HepG2 (cell line): ENCODE measurements around the gene KDELR3. TPM values are rescaled to one million over a fixed set of nuclear protein-coding genes. Genes with fewer than 3 reads are reported as not detected.

Experiments
- ATAC-seq: fragments of 200-7000 bp; cut with Tn5 transposase; 3 replicates; pipeline ENCODE4 v1.9.1; 2020; ENCODE audit warnings: mild to moderate bottlenecking, moderate library complexity
- BruUV-seq: library from RNA; stranded (reverse); fragments of 400-500 nt; replicated peaks from 2 replicates; lab custom pipeline; 2021; lab: Mats Ljungman, UMichigan
- CTCF ChIA-PET: fragments of 300-600 bp; formaldehyde crosslinking; extraction: SDS; loops from one replicate; lab custom pipeline; 2021; ENCODE audit warnings: low total read pairs, inconsistent platforms, low intra/inter-chr PET ratio; lab: Yijun Ruan, JAX
- POLR2A ChIA-PET: fragments of 350-600 bp; sonication (Branson Sonifier 250); formaldehyde crosslinking; loops from one replicate; lab custom pipeline; 2020; ENCODE audit warnings: antibody characterized with exemption, inconsistent platforms; lab: Yijun Ruan, JAX
- DNase-seq: peaks from one replicate; pipeline ENCODE4 v3.0.0-alpha.2; 2015; ENCODE audit warnings: low spot score
- FAIRE-seq: peaks from 3 replicates; lab custom pipeline; 2011; peaks lifted over from hg19 to GRCh38; lab: Jason Lieb, UNC
- H2AFZ ChIP-seq: one replicate; pipeline ENCODE4 v1.6.1; 2011; ENCODE audit warnings: low read length, inconsistent platforms
- H3K27ac ChIP-seq: fragments of 300-600 bp; 3 replicates; pipeline ENCODE4 v1.8.0; 2011; ENCODE audit warnings: mixed run types, mild to moderate bottlenecking, mixed read lengths, low read length, inconsistent platforms; ENCODE audit not compliant: insufficient read depth; ENCODE audit errors: extremely low read length
- H3K27me3 ChIP-seq, 2 experiments: fragments of 200-600 bp in 1 of 2; 2 replicates in 1 of 2; 3 replicates in 1 of 2; pipeline versions ENCODE4 v1.6.0 to v1.8.0; 2011; ENCODE audit warnings: low read length in 2 of 2, mild to moderate bottlenecking in 2 of 2, moderate library complexity in 2 of 2, inconsistent platforms in 1 of 2; ENCODE audit not compliant: insufficient read depth in 2 of 2, control insufficient read depth in 1 of 2
- H3K36me3 ChIP-seq, 2 experiments: fragments of 200-600 bp in 1 of 2; replicated peaks in 1 of 2; 2 replicates in 1 of 2; 3 replicates in 1 of 2; pipeline versions ENCODE4 v1.5.1 to v1.8.0; 2011; ENCODE audit warnings: low read length in 2 of 2, inconsistent platforms in 1 of 2; ENCODE audit not compliant: insufficient read depth in 2 of 2, control insufficient read depth in 1 of 2
- H3K4me1 ChIP-seq: 2 replicates; pipeline ENCODE4 v1.5.1; 2012; ENCODE audit warnings: low read length, inconsistent platforms; ENCODE audit not compliant: insufficient read depth
- H3K4me2 ChIP-seq: 2 replicates; pipeline ENCODE4 v1.6.0; 2011; ENCODE audit warnings: low read depth, low read length, inconsistent platforms
- H3K4me3 ChIP-seq, 3 experiments: fragments of 200-600 bp in 1 of 3; sonication (generic), shearing (Covaris generic) in 1 of 3; replicated peaks in 1 of 3; 2 replicates each; pipeline ENCODE4 v1.5.1; 2011 to 2016; ENCODE audit warnings: low read length in 3 of 3, inconsistent platforms in 2 of 3, low read depth in 2 of 3, mild to moderate bottlenecking in 2 of 3, control low read depth in 1 of 3, mixed read lengths in 1 of 3; ENCODE audit not compliant: insufficient read depth in 1 of 3
- H3K79me2 ChIP-seq: one replicate; pipeline ENCODE4 v1.6.1; 2011; ENCODE audit warnings: low read length, inconsistent platforms; ENCODE audit not compliant: insufficient read depth
- H3K9ac ChIP-seq: 2 replicates; pipeline ENCODE4 v1.6.0; 2011; ENCODE audit warnings: mild to moderate bottlenecking, low read depth, low read length, inconsistent platforms; ENCODE audit not compliant: insufficient read depth
- H3K9me3 ChIP-seq: 2 replicates; pipeline ENCODE4 v1.5.1; 2012; ENCODE audit warnings: mild to moderate bottlenecking, low read length
- H4K20me1 ChIP-seq: 2 replicates; pipeline ENCODE4 v1.6.0; 2011; ENCODE audit warnings: inconsistent platforms, mild to moderate bottlenecking, low read length, moderate library complexity; ENCODE audit not compliant: insufficient read depth
- ARNT2 ChIP-seq: sonication (generic); formaldehyde crosslinking; IDR thresholded peaks from 2 replicates; pipeline ENCODE4 v1.8.0; 2022; ENCODE audit warnings: mild to moderate bottlenecking, low read depth, missing genetic modification reagents, moderate library complexity
- MAF1 ChIP-seq: sonication (generic); formaldehyde crosslinking; IDR thresholded peaks from 2 replicates; pipeline ENCODE4 v1.5.0; 2020; ENCODE audit warnings: missing genetic modification reagents, borderline replicate concordance
- PHB2 ChIP-seq: fragments of 450-650 bp; IDR thresholded peaks from 2 replicates; pipeline ENCODE4 v1.6.1; 2018; ENCODE audit not compliant: partially characterized antibody
- YEATS2 ChIP-seq: sonication (generic); formaldehyde crosslinking; IDR thresholded peaks from 2 replicates; pipeline ENCODE4 v1.4.0; 2020; ENCODE audit warnings: missing genetic modification reagents, borderline replicate concordance
- YY1 ChIP-seq: IDR thresholded peaks from 2 replicates; pipeline ENCODE4 v1.6.1; 2011; ENCODE audit warnings: low read length, low read depth, moderate library complexity, mild to moderate bottlenecking; ENCODE audit not compliant: insufficient read depth, insufficient replicate concordance
- ZNF317 ChIP-seq: sonication (generic); formaldehyde crosslinking; IDR thresholded peaks from 2 replicates; pipeline ENCODE4 v1.5.0; 2020; ENCODE audit warnings: mild to moderate bottlenecking, missing genetic modification reagents
- ZNF883 ChIP-seq: sonication (generic); formaldehyde crosslinking; IDR thresholded peaks from 2 replicates; pipeline ENCODE4 v1.5.1; 2020; ENCODE audit warnings: mild to moderate bottlenecking, missing genetic modification reagents; ENCODE audit errors: not compliant biosample characterization
- WGBS: methylation state at CpG from one replicate; pipeline ENCODE4 v1.1.6; 2017; ENCODE audit warnings: low lambda C conversion rate; 5-methylcytosine and 5-hydroxymethylcytosine counted together
- in situ Hi-C: cut with HindIII; loops from 2 replicates; pipeline ENCODE4 v1.10.0; 2017; ENCODE audit warnings: low pct_unique_long_range_greater_than_20kb; ENCODE audit not compliant: extremely low pct_ligation_motif_present
- intact Hi-C: fragments of 100-400 bp; cut with micrococcal nuclease; formaldehyde crosslinking; loops from one replicate; pipeline ENCODE4 v1.10.0; 2022; ENCODE audit not compliant: unreplicated experiment
- polyA plus RNA-seq, 8 experiments: library from polyadenylated mRNA; depleted of rRNA in 3 of 8; stranded (reverse) in 7 of 8; unstranded in 1 of 8; fragments of >200 nt; fragmentation: Illumina TruSeq in 4 of 8; extraction: Trizol in 4 of 8; gene quantifications; 2 replicates each; pipeline versions ENCODE4 v1.2.1 to v1.2.3, GENCODE V29; 2011 to 2016; ENCODE audit warnings: low read depth in 4 of 8, missing spikeins in 1 of 8, mixed read lengths in 1 of 8; ENCODE audit not compliant: insufficient read depth in 1 of 8
- total RNA-seq, 5 experiments: library from RNA; depleted of rRNA; stranded (reverse); fragments of >200 nt; fragmentation: Illumina TruSeq; extraction: Trizol; gene quantifications; 2 replicates each; pipeline ENCODE4 v1.2.3, GENCODE V29; 2016; ENCODE audit warnings: low read depth in 1 of 5
- TF ChIP-seq, protein P1 (sequence below): sonication (generic); formaldehyde crosslinking; IDR thresholded peaks from 2 replicates; pipeline ENCODE4 v1.5.0; 2020; ENCODE audit warnings: mild to moderate bottlenecking, missing genetic modification reagents, moderate library complexity
- TF ChIP-seq, protein P2 (sequence below): sonication (generic); formaldehyde crosslinking; IDR thresholded peaks from 2 replicates; pipeline ENCODE4 v1.4.0; 2020; ENCODE audit warnings: mild to moderate bottlenecking, missing genetic modification reagents

The KDELR3 gene
- total and polyA plus RNA-seq, 2 of the 13 experiments (the other 11 are each of a cell fraction or from before 2014, with no cell fraction given) = 24.2 to 65.7 TPM

DNA sequence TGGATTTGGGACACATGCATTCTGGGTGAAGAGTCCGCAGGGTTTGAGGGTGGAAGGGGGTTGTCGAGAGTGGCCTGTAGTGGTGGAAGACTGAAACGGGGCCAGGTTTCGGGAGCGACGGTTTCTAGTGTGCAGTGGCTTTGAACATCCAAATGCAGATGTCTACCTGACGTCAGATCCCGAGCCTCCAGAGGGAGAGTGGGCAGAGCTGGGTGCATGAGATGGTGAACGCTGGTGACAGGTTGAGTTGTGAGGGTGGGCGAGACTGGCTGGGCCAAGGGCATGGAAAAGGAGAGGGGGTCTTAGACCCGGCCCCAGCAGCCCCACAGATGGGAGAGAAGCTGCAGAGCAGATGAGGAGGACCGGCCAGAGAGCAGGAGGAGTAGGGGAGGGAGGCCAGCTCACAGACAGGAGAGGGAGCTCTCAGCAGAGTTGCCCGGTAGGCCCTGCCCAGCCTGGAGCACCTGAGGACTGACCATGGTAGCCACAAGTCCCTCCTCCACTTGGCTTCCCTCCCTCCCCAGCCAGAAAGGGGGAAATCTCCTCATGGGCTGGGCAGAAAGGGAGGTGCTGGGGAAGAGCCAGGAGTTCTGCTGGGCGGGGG is 27.0 kb upstream of the KDELR3 start (continued):
- TF ChIP-seq, protein P1, sequence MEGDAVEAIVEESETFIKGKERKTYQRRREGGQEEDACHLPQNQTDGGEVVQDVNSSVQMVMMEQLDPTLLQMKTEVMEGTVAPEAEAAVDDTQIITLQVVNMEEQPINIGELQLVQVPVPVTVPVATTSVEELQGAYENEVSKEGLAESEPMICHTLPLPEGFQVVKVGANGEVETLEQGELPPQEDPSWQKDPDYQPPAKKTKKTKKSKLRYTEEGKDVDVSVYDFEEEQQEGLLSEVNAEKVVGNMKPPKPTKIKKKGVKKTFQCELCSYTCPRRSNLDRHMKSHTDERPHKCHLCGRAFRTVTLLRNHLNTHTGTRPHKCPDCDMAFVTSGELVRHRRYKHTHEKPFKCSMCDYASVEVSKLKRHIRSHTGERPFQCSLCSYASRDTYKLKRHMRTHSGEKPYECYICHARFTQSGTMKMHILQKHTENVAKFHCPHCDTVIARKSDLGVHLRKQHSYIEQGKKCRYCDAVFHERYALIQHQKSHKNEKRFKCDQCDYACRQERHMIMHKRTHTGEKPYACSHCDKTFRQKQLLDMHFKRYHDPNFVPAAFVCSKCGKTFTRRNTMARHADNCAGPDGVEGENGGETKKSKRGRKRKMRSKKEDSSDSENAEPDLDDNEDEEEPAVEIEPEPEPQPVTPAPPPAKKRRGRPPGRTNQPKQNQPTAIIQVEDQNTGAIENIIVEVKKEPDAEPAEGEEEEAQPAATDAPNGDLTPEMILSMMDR (CRISPR knock-in tag) = peak; percentile 41; the same call in 1 of the 2 replicates
- TF ChIP-seq YEATS2 (CRISPR knock-in tag) = no peak

DNA sequence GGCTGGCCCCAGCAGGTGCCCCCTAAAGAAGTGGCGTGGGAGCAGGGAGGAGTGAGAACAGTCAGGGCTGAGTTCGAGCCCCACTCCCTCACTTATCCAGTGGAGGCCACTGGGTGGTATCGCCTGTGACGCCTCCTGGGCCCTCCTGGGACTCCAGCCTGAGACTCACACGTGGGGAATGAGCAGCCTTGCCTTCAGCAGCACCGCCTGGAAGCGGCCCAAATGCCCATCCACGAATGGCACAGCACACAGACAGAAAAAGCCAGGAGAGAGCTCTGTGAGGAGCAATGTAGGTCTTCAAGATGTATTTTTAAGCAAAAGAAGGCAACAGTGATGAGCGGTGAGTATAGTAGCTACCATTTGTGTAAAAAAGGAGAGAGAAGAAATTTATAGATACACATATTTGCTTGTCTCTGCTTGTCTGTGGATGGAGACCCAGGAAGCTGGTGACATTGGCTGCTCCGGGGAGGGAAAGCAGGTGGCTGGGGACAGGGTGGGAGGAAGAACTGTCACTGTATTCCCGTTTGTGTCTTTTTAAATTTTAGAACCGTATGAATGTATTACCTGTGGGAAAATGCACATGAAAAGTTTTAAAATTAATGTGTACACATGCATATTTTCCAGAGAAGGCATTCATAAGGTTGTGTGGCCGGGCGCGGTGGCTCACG is 26.1 kb upstream of the KDELR3 start:
- BruUV-seq = no TSS peak
- Histone ChIP-seq H4K20me1 (no peaks in the 10 kb centered on the region), H3K27ac (no peak overlapping the region), H3K4me3 (no peak overlapping the region), H3K79me2 (no peaks in the 10 kb centered on the region), H3K4me2 (no peak overlapping the region), H3K4me1 (no peaks in the 10 kb centered on the region), H3K36me3 (no peaks in the 10 kb centered on the region), H3K27me3 (peaks cover 9 to 58% of the 10 kb centered on the region in 2 experiments), H3K9me3 (no peaks in the 10 kb centered on the region), H3K9ac (no peak overlapping the region), H2AFZ (no peak overlapping the region)
- no peak for ATAC-seq
- intact Hi-C loops = no loop called here
- TF ChIP-seq ZNF317 (CRISPR knock-in tag) (no peak), MAF1 (CRISPR knock-in tag) (no peak), PHB2 (no peak), YY1 (no peak), ARNT2 (no peak), ZNF883 (CRISPR knock-in tag) (no peak)
- TF ChIP-seq, protein P2, sequence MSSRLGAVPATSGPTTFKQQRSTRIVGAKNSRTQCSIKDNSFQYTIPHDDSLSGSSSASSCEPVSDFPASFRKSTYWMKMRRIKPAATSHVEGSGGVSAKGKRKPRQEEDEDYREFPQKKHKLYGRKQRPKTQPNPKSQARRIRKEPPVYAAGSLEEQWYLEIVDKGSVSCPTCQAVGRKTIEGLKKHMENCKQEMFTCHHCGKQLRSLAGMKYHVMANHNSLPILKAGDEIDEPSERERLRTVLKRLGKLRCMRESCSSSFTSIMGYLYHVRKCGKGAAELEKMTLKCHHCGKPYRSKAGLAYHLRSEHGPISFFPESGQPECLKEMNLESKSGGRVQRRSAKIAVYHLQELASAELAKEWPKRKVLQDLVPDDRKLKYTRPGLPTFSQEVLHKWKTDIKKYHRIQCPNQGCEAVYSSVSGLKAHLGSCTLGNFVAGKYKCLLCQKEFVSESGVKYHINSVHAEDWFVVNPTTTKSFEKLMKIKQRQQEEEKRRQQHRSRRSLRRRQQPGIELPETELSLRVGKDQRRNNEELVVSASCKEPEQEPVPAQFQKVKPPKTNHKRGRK (CRISPR knock-in tag) = no peak
- in situ Hi-C loops = no loop called here
- no peak for DNase-seq
- 53% methylated on average over 12 of the region's 16 CpGs for WGBS
- ChIA-PET CTCF (no interaction called here), POLR2A (no interaction called here)
- no peak for FAIRE-seq
